H1 (cell line): Measurements from ENCODE around the gene TNNI3. TPM values are rescaled to one million over a fixed set of nuclear protein-coding genes. Genes with fewer than 3 reads are reported as not detected.

ENCODE experiments used
- CTCF ChIA-PET: fragments of 300-600 bp; sonication (Branson Sonifier 250); formaldehyde crosslinking; loops from one replicate; lab custom pipeline; 2021; ENCODE audit not compliant: partially characterized antibody; lab: Charles Lee
- POLR2A ChIA-PET: fragments of 300-600 bp; sonication (Branson Sonifier 250); formaldehyde crosslinking; loops from one replicate; lab custom pipeline; 2021; ENCODE audit warnings: inconsistent platforms; ENCODE audit not compliant: partially characterized antibody; lab: Charles Lee
- DNase-seq, 2 experiments: peaks; one replicate each; pipeline versions ENCODE4 v3.0.0 to v3.0.0-alpha.2; 2010 to 2022; ENCODE audit warnings: low spot score in 2 of 2, low read depth in 1 of 2, mixed read lengths in 1 of 2
- FAIRE-seq: peaks from 2 replicates; lab custom pipeline; 2011; peaks lifted over from hg19 to GRCh38; lab: Jason Lieb, UNC
- H2AFZ ChIP-seq: 2 replicates; pipeline ENCODE4 v1.8.1; 2012; ENCODE audit warnings: low read length, inconsistent platforms
- H2AK5ac ChIP-seq: 2 replicates; pipeline ENCODE4 v1.6.1; 2013; ENCODE audit warnings: low read depth, low read length
- H2BK120ac ChIP-seq: replicated peaks from 2 replicates; pipeline ENCODE3; 2013; ENCODE audit warnings: low read depth, low read length, inconsistent platforms
- H2BK12ac ChIP-seq: 2 replicates; pipeline ENCODE4 v1.6.1; 2013; ENCODE audit warnings: low read depth, low read length
- H2BK15ac ChIP-seq: 2 replicates; pipeline ENCODE4 v1.6.1; 2013; ENCODE audit warnings: low read length
- H2BK20ac ChIP-seq: 2 replicates; pipeline ENCODE4 v1.6.1; 2013; ENCODE audit warnings: low read length
- H2BK5ac ChIP-seq: 2 replicates; pipeline ENCODE4 v1.6.1; 2013; ENCODE audit warnings: low read depth, low read length
- H3K14ac ChIP-seq: 2 replicates; pipeline ENCODE4 v1.6.1; 2013; ENCODE audit warnings: inconsistent platforms; ENCODE audit not compliant: insufficient read length
- H3K18ac ChIP-seq: 2 replicates; pipeline ENCODE4 v1.6.1; 2013; ENCODE audit warnings: low read length; ENCODE audit errors: extremely low read depth
- H3K23ac ChIP-seq: 2 replicates; pipeline ENCODE4 v1.6.1; 2013; ENCODE audit warnings: inconsistent platforms; ENCODE audit not compliant: insufficient read length
- H3K23me2 ChIP-seq: 2 replicates; pipeline ENCODE4 v1.6.1; 2013; ENCODE audit warnings: low read depth, low read length
- H3K27ac ChIP-seq: 2 replicates; pipeline ENCODE4 v1.6.1; 2011; ENCODE audit warnings: low read depth, low read length, inconsistent platforms
- H3K27me3 ChIP-seq, 4 experiments: replicated peaks in 1 of 4; 1 replicate in 1 of 4; 2 replicates in 3 of 4; pipeline versions ENCODE4 v1.6.1 to v1.8.1; 2011 to 2013; ENCODE audit warnings: low read length in 3 of 4, mild to moderate bottlenecking in 3 of 4, inconsistent platforms in 2 of 4, mixed read lengths in 2 of 4, moderate library complexity in 1 of 4; ENCODE audit not compliant: control insufficient read depth in 3 of 4, insufficient read depth in 3 of 4; ENCODE audit errors: extremely low read depth in 1 of 4
- H3K36me3 ChIP-seq, 4 experiments: 2 replicates each; pipeline versions ENCODE4 v1.6.1 to v1.8.1; 2011 to 2013; ENCODE audit warnings: mild to moderate bottlenecking in 4 of 4, low read length in 3 of 4, moderate library complexity in 2 of 4, control low read depth in 1 of 4, inconsistent platforms in 1 of 4; ENCODE audit not compliant: insufficient read depth in 4 of 4, control insufficient read depth in 2 of 4
- H3K4ac ChIP-seq: replicated peaks from 2 replicates; pipeline ENCODE3; 2013; ENCODE audit warnings: low read length, low read depth, mixed read lengths, inconsistent platforms; ENCODE audit not compliant: insufficient read length
- H3K4me1 ChIP-seq, 4 experiments: replicated peaks in 1 of 4; 1 replicate in 1 of 4; 2 replicates in 3 of 4; pipeline versions ENCODE4 v1.6.1 to v1.8.1; 2011 to 2013; ENCODE audit warnings: low read length in 3 of 4, inconsistent platforms in 2 of 4, mixed read lengths in 1 of 4; ENCODE audit not compliant: insufficient read depth in 4 of 4, control insufficient read depth in 3 of 4
- H3K4me2 ChIP-seq, 2 experiments: 2 replicates each; pipeline versions ENCODE4 v1.6.1 to v1.8.1; 2011 to 2013; ENCODE audit warnings: low read depth in 2 of 2, low read length in 2 of 2, control low read depth in 1 of 2, inconsistent platforms in 1 of 2, mild to moderate bottlenecking in 1 of 2; ENCODE audit not compliant: insufficient read depth in 1 of 2
- H3K4me3 ChIP-seq, 4 experiments: fragments of 200-600, 300-600 bp in 1 of 4; sonication (generic), shearing (Covaris generic), sonication (Bioruptor Twin) in 1 of 4; 2 replicates each; pipeline versions ENCODE4 v1.5.1 to v1.8.1; 2011 to 2016; ENCODE audit warnings: low read length in 4 of 4, low read depth in 3 of 4, control low read depth in 2 of 4, inconsistent platforms in 2 of 4, mild to moderate bottlenecking in 2 of 4, mixed read lengths in 1 of 4, moderate library complexity in 1 of 4; ENCODE audit not compliant: insufficient read depth in 2 of 4; ENCODE audit errors: extremely low read depth in 1 of 4
- H3K56ac ChIP-seq: replicated peaks from 2 replicates; pipeline ENCODE3; 2013; ENCODE audit warnings: low read depth, mild to moderate bottlenecking, mixed read lengths, low read length, inconsistent platforms; ENCODE audit not compliant: insufficient read length
- H3K79me1 ChIP-seq: 2 replicates; pipeline ENCODE4 v1.6.1; 2013; ENCODE audit warnings: low read depth, low read length, control low read depth
- H3K79me2 ChIP-seq, 2 experiments: 2 replicates each; pipeline versions ENCODE4 v1.6.1 to v1.8.1; 2012 to 2013; ENCODE audit warnings: low read length in 2 of 2, mild to moderate bottlenecking in 2 of 2, inconsistent platforms in 1 of 2; ENCODE audit not compliant: insufficient read depth in 2 of 2, control insufficient read depth in 1 of 2
- H3K9ac ChIP-seq, 4 experiments: replicated peaks in 1 of 4; 1 replicate in 1 of 4; 2 replicates in 3 of 4; pipeline versions ENCODE4 v1.6.1 to v1.8.1; 2011 to 2013; ENCODE audit warnings: low read depth in 3 of 4, low read length in 3 of 4, control low read depth in 2 of 4, mild to moderate bottlenecking in 2 of 4, moderate library complexity in 2 of 4, inconsistent platforms in 1 of 4; ENCODE audit errors: extremely low read depth in 1 of 4
- H3K9me3 ChIP-seq, 2 experiments: 2 replicates each; pipeline versions ENCODE4 v1.6.1 to v1.8.1; 2012 to 2013; ENCODE audit warnings: mild to moderate bottlenecking in 2 of 2, moderate library complexity in 2 of 2, control low read depth in 1 of 2, inconsistent platforms in 1 of 2, low read depth in 1 of 2, low read length in 1 of 2, mixed read lengths in 1 of 2; ENCODE audit not compliant: insufficient read depth in 2 of 2
- H4K20me1 ChIP-seq, 2 experiments: replicated peaks in 1 of 2; 2 replicates each; pipeline versions ENCODE3 to v1.8.1; 2011 to 2013; ENCODE audit warnings: inconsistent platforms in 2 of 2, low read length in 2 of 2, mild to moderate bottlenecking in 1 of 2; ENCODE audit not compliant: insufficient read depth in 2 of 2, control insufficient read depth in 1 of 2
- H4K5ac ChIP-seq: 2 replicates; pipeline ENCODE4 v1.6.1; 2013; ENCODE audit warnings: low read length, low read depth, mixed read lengths, inconsistent platforms; ENCODE audit not compliant: insufficient read length
- H4K8ac ChIP-seq: 2 replicates; pipeline ENCODE4 v1.8.0; 2013; ENCODE audit warnings: mild to moderate bottlenecking, moderate library complexity, low read length, inconsistent platforms; ENCODE audit not compliant: insufficient read depth; ENCODE audit errors: extremely low read depth
- H4K91ac ChIP-seq: replicated peaks from 2 replicates; pipeline ENCODE3; 2013; ENCODE audit warnings: low read length, mixed read lengths, inconsistent platforms; ENCODE audit not compliant: insufficient read length
- BACH1 ChIP-seq: IDR thresholded peaks from 2 replicates; pipeline ENCODE4 v1.6.1; 2012; ENCODE audit warnings: low read length, improper control_type of control experiment
- BRCA1 ChIP-seq: IDR thresholded peaks from 2 replicates; pipeline ENCODE4 v1.6.1; 2012; ENCODE audit warnings: low read depth, low read length, improper control_type of control experiment
- CBX8 ChIP-seq: fragments of 300-800, 300-1000 bp; sonication (generic); IDR thresholded peaks from 2 replicates; pipeline ENCODE4 v1.7.1; 2016; ENCODE audit warnings: low read depth, low read length, borderline replicate concordance
- KDM4A ChIP-seq: IDR thresholded peaks from one replicate; pipeline ENCODE4 v1.7.1; 2012; ENCODE audit warnings: low read depth, mild to moderate bottlenecking, moderate library complexity, low read length, inconsistent platforms; ENCODE audit not compliant: severe bottlenecking
- MAX ChIP-seq: IDR thresholded peaks from 2 replicates; pipeline ENCODE4 v1.6.1; 2012; ENCODE audit warnings: inconsistent platforms
- PHF8 ChIP-seq: fragments of 200-600 bp; sonication (generic); conservative IDR thresholded peaks from 2 replicates; pipeline ENCODE4 v1.7.1; 2012; ENCODE audit warnings: low read depth, mild to moderate bottlenecking, inconsistent platforms, low read length, moderate library complexity
- RXRA ChIP-seq: IDR thresholded peaks from 2 replicates; pipeline ENCODE4 v1.6.1; 2011; ENCODE audit warnings: low read depth, mild to moderate bottlenecking, low read length, moderate library complexity; ENCODE audit not compliant: insufficient read depth
- SIN3A ChIP-seq, 2 experiments: IDR thresholded peaks in 1 of 2; conservative IDR thresholded peaks in 1 of 2; 2 replicates each; pipeline ENCODE4 v1.6.1; 2011 to 2012; ENCODE audit warnings: low read length in 2 of 2, improper control_type of control experiment in 1 of 2, low read depth in 1 of 2, mild to moderate bottlenecking in 1 of 2
- SIX5 ChIP-seq: IDR thresholded peaks from 2 replicates; pipeline ENCODE4 v1.6.1; 2011; ENCODE audit warnings: mild to moderate bottlenecking, low read depth, low read length
- TEAD4 ChIP-seq: IDR thresholded peaks from 2 replicates; pipeline ENCODE4 v1.6.1; 2012; ENCODE audit warnings: low read depth, low read length, inconsistent platforms, mixed read lengths
- WGBS, 2 experiments: shearing (Covaris generic) in 1 of 2; methylation state at CpG; one replicate each; pipeline versions ENCODE4 v1.1.6 to v1.1.7; 2013 to 2015; ENCODE audit warnings: low lambda C conversion rate in 2 of 2, mixed read lengths in 2 of 2, inconsistent platforms in 1 of 2, low coverage in 1 of 2, missing lambda C conversion rate in 1 of 2; ENCODE audit not compliant: insufficient replicate concordance in 2 of 2, insufficient coverage in 1 of 2, insufficient read length in 1 of 2; ENCODE audit errors: extremely low coverage in 1 of 2, missing lambda C conversion rate in 1 of 2; 5-methylcytosine and 5-hydroxymethylcytosine counted together
- polyA plus RNA-seq, 7 experiments: library from polyadenylated mRNA; depleted of rRNA in 3 of 7; stranded (reverse) in 5 of 7; unstranded in 2 of 7; fragments of >200 nt in 5 of 7; fragments of 200-250 nt in 2 of 7; gene quantifications; 1 replicate in 5 of 7; 2 replicates in 1 of 7; 4 replicates in 1 of 7; pipeline versions ENCODE4 v1.2.1 to v1.2.3, GENCODE V29; 2011 to 2013; ENCODE audit warnings: missing spikeins in 2 of 7, mixed read lengths in 2 of 7
- total RNA-seq: library from RNA; stranded (reverse); fragmentation: NEBNext Ultra II Directional; extraction: Animal tissue kit (Norgen Biotek cat#: 25700); gene quantifications from 2 replicates; pipeline ENCODE4 v1.2.1, GENCODE V29; 2021

Gene TNNI3
- total and polyA plus RNA-seq, 2 of the 8 experiments (the other 6 are each of a cell fraction or from before 2014, with no cell fraction given): 16.9 to 56.0 TPM

GRCh38 chr19:55118401-55118991 is 39.0 kb downstream of the TNNI3 start:
- no peaks in the 10 kb centered on the region for H3K9me3 ChIP-seq
- H4K91ac ChIP-seq: peak overlapping the region; percentile 87
- H3K4me3 ChIP-seq: peak overlapping the region; percentile 69 to 89 (median 79)
- peak overlapping the region in 3 of 4 experiments; percentile 28 to 83 (median 48); a peak in 6 of 7 replicates for H3K9ac ChIP-seq
- peak overlapping the region; percentile 84 for H2BK12ac ChIP-seq
- peak overlapping the region; percentile 88; the same call in 1 of the 2 replicates for H4K8ac ChIP-seq
- DNase-seq (peak; percentile 73 to 94), FAIRE-seq (peak; percentile 99)
- H3K4me2 ChIP-seq: peak overlapping the region; percentile 73 to 99
- peak overlapping the region; percentile 93 for H4K5ac ChIP-seq
- H2BK15ac ChIP-seq: no peak overlapping the region
- no peak overlapping the region for H3K23ac ChIP-seq
- 2% methylated on average over 22 of the region's 22 CpGs; no CpG with 5 or more reads in 1 of the 2 experiments for WGBS, 2 experiments
- H2AFZ ChIP-seq: peak overlapping the region; percentile 98
- peaks cover 20% of the 10 kb centered on the region for H3K79me1 ChIP-seq
- ChIA-PET CTCF (interaction anchor here (0.8 to 2.4 kb wide), 9 partner anchors 12 to 47 kb away, joined by 3 to 7 read pairs (median 3); no protein-coding TSS in a partner anchor), POLR2A (interaction anchor here (0.8 to 6.4 kb wide), 23 partner anchors 8 to 653 kb away, joined by 3 to 72 read pairs (median 4); partner anchors contain the start of genes BRSK1, HSPBP1 and ZNF628)
- H3K36me3 ChIP-seq: no peaks in the 10 kb centered on the region
- H4K20me1 ChIP-seq: peaks cover 17 to 21% of the 10 kb centered on the region in 2 experiments
- peaks cover 17% of the 10 kb centered on the region for H3K23me2 ChIP-seq
- no peaks in the 10 kb centered on the region for H3K27me3 ChIP-seq
- no peak overlapping the region for H2BK20ac ChIP-seq
- H3K4ac ChIP-seq: no peak overlapping the region
- no peak overlapping the region for H3K56ac ChIP-seq
- no peak overlapping the region for H2AK5ac ChIP-seq
- H3K14ac ChIP-seq: no peak overlapping the region
- H3K18ac ChIP-seq: peak overlapping the region; percentile 97
- H3K27ac ChIP-seq: 0 out of 2 replicates have a peak overlapping the region, but pooled peaks have one; percentile 46
- H2BK120ac ChIP-seq: no peak overlapping the region
- peak overlapping the region; percentile 93 for H2BK5ac ChIP-seq
- peaks cover 0 to 28% of the 10 kb centered on the region in 2 experiments; a peak in 2 of 4 replicates for H3K79me2 ChIP-seq
- H3K4me1 ChIP-seq: peaks cover 0 to 20% (median 14%) of the 10 kb centered on the region in 4 experiments; a peak in 5 of 7 replicates
- peak; percentile 42; the same call in 1 of the 2 replicates for TF ChIP-seq TEAD4
- TF ChIP-seq SIX5: peak; percentile 66
- TF ChIP-seq BACH1: peak; percentile 66; the same call in 1 of the 2 replicates
- 0 out of 2 replicates have a peak, but pooled peaks have one; percentile 88 for TF ChIP-seq RXRA
- TF ChIP-seq KDM4A: peak; percentile 88
- peak; percentile 54; the same call in 1 of the 2 replicates for TF ChIP-seq PHF8
- peak; percentile 38 to 59; a peak in 2 of 4 replicates for TF ChIP-seq SIN3A (conservative IDR thresholded peaks at IDR 0.05 in 1 of 2, IDR thresholded peaks at IDR 0.05 in 1 of 2; ENCODE audit: low read depth in 1 of 2, low read length in 2 of 2)
- TF ChIP-seq CBX8: no peak
- TF ChIP-seq BRCA1: no peak
- peak; percentile 59 for TF ChIP-seq MAX
